ENCODE data around the gene ZC3H10.
A peak's percentile ranks its signal among the peaks of the same experiment; 100 is the strongest.

The ZC3H10 gene

DNA sequence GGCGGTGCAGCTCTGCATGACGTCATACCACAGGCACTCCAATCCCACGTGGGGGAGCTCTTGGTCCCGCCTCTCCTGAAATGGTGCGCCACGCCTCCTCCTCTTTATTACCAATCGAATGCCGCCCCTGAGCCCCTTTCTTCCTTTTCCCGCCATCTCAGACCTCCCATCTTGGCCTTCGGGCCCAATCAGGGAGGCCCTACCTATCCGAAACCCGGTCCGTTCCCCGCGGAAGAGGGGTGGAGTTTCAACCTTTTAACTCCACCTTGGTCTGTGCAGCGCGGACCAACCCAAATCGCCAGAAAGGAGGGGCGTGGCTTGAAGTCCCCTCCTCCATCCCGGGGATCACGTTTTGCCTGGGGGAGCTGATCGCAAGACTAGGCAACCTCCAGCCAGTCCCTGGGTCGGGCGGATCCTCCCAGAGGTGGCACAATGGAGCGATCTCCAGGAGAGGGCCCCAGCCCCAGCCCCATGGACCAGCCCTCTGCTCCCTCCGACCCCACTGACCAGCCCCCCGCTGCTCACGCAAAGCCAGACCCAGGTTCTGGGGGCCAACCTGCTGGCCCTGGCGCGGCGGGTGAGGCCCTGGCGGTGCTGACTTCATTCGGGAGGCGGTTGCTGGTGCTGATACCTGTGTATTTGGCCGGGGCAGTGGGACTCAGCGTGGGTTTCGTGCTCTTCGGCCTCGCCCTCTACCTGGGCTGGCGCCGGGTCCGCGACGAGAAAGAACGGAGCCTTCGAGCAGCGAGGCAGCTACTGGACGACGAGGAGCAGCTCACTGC lies 10.0 kb downstream of the ZC3H10 start, which contains the start of gene ESYT1:
Gene ESYT1 (plus strand): TSS at position 380 of the 782 bp plus-strand sequence. CDS start 53 bp downstream, at position 433.
- DNase-seq (ENCODE audit: low read depth in 2 of 2) = peak; percentile 95 to 99

DNA sequence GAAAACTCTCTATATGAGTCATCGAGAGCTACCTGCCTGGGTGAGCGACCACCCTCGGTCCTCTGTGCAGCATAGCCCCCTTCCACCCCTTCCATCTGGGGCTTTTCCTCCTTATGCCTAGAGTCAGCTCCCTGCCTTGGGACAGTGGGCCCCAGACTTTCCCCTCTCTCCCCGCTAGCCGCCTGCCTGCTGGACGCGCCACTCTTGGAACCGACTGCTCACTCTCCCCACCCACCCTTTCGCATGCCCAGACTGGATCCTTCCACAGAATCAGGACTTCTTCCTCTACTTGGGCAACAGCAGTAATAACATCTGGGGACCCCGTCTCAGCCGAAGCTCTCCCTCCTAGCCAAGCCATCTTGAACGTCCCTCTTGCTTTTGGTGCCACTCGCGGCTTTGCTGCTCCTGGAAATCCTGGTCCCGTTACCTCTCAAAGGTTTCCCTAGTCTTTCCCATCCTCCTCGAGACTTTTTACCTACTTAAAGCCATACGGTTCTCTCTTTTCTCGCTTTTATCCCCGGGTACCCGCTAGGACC lies 10.7 kb downstream of the ZC3H10 start:
- no peak for DNase-seq (ENCODE audit: low read depth in 2 of 2)

DNA sequence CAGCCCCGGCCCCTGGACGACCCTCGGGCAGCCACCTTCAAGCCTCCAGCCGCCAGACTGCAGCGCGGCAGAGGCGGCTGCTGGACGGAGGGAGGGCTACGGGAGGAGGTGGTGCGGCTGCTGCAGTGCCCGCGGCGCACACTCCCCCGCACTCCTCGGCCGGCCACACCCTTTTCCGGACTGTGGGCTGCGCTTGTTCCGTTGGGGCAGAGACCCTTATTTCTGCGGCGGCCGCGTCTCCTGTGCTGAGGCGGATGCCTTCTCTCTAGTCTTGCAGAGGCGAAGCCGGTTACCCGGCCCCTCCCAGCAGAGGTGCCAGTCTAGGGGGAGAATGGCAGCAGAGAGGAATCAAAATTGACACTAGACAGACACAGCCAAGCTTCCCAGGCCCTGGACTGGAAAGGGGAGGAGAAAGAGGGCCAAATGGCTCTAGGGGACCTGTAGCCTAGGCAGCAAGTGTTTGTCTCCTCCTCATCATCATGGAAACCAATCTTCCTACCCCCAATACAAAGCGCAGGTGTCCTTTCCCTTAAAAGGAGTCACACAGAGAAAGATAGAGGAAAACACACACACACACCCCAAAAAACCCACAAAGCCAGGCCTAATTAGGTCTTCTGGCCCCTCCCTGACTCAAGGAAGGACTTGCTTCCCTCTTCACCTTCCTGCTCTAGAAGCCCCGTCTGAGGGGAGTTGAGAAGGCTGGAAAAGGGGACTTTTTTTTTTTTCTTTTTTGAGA lies 11.3 kb downstream of the ZC3H10 start:
- peak; percentile 31 to 56 for DNase-seq (ENCODE audit: low read depth in 2 of 2)

DNA sequence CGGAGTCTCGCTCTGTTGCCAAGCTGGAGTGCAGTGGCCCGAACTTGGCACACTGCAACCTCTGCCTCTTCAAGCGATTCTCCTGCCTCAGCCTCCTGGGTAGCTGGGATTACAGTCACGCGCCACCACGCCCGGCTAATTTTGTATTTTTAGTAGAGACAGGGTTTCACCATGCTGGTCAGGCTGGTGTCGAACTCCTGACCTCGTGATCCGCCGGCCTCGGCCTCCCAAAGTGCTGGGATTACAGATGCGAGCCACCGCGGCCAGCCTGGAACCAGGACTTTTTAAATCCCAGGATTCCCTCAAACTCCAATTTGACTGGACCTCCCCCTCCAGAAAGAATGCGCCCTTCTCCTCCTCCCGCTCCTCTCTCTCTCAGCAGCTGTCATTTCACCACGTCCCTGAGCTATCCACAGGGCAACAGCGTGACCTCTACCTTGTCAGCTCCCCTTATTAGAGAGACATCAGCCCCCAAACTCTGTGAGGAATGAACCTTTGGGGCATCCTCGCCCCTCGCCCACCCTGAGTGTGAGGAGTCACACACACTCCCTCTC lies 12.0 kb downstream of the ZC3H10 start:
- no peak for DNase-seq (ENCODE audit: low read depth in 2 of 2)

DNA sequence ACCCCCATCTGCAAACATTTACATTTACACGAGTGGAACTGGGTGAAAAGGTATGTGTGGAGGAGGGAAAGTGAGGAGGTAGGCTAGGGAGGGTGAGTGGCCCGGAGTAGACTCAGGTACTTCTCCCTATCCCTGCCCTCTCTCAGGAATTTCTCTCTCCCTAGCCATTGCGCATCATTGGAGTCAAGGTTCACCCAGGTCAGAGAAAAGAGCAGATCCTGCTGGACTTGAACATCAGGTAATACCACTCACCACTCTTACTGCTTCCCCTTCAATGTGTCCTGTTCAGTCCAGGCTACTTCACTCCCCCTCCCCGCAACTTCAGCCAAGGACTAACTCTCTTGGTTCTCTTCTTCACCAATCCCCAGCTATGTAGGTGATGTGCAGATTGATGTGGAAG lies 12.8 kb downstream of the ZC3H10 start:
- DNase-seq (ENCODE audit: low read depth in 2 of 2) = no peak

DNA sequence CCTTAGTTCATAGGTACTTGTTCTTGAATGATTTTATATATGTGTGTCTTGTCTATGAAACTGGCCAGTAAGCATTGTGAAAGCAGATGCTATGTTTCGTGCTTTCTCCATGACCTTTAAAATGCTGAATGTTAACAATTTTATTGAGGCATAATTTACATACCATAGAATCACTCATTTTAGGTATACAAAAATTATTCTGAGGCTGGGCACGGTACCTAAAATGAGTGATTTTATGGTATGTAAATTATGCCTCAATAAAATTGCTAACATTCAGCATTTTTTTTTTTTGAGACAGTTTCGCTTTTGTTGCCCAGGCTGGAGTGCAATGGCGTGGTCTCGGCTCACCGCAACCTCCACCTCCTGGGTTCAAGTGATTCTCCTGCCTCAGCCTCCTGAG lies 16.8 kb downstream of the ZC3H10 start:
- DNase-seq (ENCODE audit: low read depth in 2 of 2) = no peak

DNA sequence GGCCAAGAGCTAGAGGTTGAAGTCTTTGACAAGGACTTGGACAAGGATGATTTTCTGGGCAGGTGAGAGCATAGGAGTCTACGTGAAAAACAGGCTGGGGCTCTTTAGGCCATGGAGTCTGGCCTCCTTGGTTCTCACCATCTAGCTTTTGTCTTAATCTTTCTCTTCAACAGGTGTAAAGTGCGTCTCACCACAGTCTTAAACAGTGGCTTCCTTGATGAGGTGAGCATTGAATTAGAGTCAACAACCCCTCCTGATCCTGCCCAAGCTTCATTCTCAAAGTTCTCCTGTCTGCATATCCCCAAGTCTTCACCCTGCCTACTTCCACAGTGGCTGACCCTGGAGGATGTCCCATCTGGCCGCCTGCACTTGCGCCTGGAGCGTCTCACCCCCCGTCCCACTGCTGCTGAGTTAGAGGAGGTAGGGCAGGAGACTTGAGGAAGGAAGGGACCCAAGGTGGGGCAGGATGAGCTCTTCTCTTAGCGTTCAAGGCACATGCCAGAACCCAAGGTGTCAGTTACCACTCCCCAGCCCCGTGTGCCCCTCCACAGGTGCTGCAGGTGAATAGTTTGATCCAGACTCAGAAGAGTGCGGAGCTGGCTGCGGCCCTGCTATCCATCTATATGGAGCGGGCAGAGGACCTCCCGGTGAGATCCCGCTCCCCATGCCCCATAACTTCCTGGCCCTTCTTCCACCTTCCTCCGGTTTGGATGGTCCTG lies 19.9 kb downstream of the ZC3H10 start:
- DNase-seq (ENCODE audit: low read depth in 2 of 2) = no peak

DNA sequence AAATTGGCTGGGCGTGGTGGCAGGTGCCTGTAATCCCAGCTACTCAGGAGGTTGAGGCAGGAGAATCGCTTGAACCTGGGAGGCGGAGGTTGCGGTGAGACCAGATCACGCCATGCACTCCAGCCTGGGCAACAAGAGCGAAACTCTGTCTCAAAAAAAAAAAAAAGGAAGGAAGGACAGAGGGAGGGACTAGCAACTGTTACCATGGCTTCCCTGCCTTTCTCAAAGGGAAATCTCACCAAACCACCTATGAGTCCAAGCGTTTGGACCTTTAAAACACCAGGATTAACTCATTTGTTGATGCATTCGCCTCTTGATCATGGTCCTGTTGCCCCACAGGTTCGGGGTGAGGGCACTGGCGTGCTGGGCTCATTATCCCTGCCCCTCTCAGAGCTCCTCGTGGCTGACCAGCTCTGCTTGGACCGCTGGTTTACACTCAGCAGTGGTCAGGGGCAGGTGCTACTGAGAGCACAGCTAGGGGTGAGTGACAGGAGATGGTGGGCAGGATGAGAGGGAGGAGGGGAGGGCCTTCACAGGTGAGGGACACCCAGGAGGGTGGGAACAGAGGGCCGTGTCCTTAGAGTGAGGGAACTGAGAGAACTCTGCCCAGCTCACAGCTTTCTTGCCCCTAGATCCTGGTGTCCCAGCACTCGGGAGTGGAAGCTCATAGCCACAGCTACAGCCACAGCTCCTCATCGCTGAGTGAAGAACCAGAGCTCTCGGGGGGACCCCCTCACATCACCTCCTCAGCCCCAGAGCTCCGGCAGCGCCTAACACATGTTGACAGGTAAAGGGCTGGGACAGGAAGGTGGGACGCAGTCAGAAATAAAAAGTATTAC lies 24.1 kb downstream of the ZC3H10 start:
- DNase-seq (ENCODE audit: low read depth in 2 of 2) = no peak

DNA sequence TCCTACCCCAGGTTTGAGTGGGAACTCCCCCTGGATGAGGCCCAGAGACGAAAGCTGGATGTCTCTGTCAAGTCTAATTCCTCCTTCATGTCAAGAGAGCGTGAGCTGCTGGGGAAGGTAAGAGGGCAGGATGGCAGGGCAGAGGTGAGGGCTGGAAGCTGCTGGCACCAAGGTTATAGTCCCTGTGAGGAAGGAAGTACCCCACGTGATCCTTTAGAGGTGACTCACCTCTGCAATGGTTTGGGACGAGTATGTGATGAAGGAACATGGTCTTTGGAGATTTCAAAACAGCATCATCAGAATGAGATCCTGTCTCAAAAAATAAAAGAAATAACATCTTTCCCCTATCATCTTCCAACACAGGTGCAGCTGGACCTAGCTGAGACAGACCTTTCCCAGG lies 25.2 kb downstream of the ZC3H10 start:
- no peak for DNase-seq (ENCODE audit: low read depth in 2 of 2)

DNA sequence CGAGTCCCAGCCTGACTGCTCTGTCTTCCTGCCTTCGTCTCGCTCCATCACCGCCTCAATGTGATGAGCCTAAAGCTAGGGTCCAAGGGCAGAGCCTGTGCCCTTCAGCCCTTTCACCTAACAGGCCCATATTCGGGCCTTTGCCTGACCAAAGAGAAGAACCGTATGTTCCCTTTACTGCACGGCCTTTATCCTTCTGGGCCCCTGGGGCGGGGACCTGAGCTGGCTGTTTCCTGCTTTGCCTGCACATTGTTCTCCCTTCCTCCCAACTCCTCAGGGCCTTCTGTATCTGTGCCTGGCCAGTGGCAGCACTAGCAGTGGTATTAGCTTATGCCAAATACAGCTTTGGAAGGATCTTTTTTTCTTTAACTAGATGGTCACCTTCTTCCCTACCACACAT lies 25.8 kb downstream of the ZC3H10 start:
- no peak for DNase-seq (ENCODE audit: low read depth in 2 of 2)

DNA sequence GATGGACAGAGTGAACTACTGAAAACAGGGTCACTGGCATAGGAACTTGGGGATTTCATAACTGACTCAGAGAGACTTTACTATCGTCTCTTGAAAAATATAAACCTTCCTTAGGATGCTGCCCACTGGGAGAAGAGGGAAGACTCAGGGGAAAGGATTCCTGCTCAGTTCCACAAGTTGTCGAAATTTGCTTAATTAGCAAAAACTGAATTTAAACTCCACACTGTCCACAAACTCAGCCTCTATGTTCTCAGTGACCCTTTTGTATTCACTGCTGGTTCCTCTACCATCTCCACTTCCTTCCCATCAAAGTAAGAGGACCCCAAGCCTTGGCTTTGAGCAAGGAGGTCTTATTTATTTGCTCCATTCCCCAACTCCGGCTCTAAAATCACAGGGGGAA lies 27.2 kb downstream of the ZC3H10 start:
- DNase-seq (ENCODE audit: low read depth in 2 of 2) = no peak

DNA sequence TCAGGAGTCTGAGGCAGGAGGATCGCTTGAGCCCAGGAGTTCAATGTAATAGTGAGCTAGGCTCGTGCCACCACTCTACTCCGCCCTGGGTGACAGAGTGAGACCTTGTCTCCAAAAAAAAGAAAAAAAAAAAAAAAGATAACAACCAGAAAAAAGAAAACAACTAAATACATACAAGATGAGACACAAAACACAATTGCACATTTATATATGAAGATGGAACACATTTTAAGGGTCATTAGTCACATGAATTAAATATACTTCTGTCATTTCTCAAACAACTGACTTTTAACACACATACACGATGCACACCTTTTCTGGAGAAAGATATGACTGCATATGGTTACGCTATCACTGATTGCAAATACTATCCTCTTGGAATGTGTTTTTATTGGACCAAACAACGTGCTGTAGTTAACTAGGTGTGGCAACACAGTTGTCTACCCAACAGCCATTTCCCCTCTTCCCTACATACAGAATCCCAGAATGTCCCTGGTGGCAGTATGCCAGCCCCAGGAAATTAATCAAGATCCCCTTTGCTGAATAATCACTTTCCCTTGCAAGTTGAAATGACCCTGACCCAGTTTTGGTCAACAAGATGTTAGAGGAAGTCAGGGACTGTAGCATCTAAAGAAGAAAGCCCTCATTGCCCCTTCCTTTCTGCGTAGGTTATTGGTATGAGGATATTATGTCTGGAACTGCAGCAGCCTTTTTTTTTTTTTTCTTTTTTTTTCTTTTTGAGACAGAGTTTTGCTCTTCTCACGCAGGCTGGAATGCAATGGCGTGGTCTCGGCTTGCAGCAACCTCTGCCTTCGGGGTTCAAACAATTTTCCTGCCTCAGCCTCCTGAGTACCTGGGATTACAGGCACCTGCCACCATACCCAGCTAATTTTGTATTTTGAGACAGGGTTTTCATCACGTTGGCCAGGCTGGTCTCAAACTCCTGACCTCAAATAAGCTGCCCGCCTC lies 28.7 kb downstream of the ZC3H10 start:
- no peak for DNase-seq (ENCODE audit: low read depth in 2 of 2)

DNA sequence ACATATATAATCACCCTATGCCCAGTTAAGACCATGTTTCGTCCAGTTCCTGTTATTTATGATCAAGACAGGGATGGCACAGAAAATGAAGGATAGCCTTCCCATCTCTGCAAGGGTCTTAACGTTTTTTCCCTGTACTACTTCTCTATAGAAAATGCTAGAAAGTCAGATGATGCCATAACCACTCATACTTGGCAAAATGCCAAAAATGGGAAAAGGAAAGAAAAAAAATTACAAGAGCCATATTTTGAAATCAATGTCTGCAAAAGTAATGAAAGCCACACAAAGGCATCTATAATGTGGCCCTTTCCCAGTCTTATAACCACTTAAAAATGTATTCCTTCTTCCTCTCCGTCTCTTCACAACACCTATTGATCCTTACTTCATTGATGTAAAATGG lies 32.5 kb downstream of the ZC3H10 start:
- DNase-seq (ENCODE audit: low read depth in 2 of 2) = no peak

DNA sequence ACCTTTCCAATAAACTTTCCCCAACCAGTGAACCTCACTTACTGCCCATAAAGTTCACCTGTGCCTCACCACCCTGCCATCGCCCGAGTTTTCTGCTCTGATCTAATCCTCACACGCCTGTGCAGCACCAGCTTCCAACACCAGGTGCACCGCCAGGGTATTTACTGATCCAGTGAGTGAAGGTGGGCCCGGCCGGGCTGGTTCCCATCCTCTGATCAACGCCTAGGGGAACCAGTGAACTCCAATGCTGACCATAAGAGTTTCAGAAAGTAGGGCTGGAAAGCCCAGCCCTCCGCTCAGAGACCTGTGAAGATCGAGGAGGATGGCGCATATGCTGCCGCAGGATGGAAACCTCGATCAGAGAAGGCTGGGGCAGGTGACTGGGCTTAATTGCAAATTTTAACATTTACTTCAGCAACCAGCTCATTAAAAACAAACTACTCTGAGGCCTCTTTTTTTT lies 33.6 kb downstream of the ZC3H10 start:
- DNase-seq (ENCODE audit: low read depth in 2 of 2) = peak; percentile 57 to 68

DNA sequence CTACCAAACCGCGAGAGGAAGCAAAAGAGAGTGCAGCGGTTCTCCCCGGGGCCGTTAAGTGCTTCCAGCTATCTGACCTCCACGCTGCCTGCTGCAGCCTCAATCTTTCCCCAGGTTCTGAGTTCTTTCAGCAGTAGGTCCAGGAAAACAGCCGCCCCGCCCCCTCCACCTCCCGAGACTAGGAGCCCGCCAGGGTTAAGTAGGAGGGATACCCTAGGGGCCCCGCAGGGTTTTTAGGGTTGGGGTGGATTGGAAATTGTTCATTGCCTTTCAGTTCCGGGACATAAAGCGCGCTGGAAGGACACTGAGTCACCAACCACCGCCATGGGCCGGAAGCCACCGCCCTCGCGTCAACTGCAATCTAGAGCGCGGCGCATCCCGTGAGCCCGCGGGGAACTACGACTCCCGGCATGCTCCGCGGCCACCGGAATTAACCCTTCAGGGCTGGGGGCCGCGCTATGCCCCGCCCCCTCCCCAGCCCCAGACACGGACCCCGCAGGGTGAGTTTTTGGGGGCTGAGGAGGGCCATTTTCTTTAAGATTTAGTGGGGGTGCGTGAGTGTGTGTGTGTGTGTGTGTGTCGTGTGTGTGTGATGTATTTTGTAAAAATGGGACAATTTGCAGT lies 34.2 kb downstream of the ZC3H10 start, which contains the start of gene MYL6B:
Gene MYL6B (plus strand): TSS at position 456 of the 624 bp plus-strand sequence. CDS start 1,332 bp downstream, outside the sequence.
- peak; percentile 92 to 94 for DNase-seq (ENCODE audit: low read depth in 2 of 2)

DNA sequence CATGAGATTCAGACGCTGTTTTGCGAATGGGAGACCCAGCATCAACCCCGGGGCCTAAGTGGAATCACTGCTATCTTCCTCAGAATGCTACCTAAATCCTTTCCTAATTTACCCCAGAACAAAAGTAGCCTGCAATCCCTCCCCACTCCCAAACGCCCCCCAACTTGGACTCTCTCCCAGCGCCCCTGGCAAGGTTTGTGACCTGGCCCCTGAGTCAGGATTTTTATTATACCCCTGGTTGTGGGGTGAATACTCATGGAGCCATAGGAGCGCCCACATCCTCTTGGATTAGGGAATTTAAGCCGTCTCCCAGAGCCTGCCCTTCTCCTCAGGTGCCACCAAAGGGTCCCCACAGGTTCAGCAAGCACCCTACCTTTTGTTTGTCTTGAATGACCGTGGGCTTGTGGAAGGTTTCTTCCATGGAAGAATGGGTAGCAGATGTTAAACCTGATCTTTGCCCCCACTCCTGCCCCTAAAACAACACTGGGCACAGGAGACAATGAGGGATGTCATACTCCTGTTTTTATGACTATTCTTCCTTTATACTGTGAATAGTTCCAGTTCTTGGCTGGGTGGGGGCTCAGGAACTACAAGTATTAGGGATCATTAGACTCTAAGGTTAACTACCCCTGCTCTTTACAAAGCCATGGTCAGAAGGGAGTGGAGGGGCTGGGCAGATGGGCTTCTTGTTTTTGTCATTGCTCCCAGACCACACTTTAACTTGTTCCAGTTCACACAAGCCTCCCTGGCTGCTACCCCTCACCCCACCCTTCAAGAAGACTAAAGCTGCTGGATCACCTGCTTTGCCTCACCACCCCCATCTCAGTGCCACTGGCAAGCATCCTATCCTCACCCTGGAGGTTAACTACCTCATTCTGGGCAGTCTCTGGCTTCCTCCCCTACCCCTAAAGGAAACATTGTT lies 35.0 kb downstream of the ZC3H10 start:
- DNase-seq (ENCODE audit: low read depth in 2 of 2) = no peak

DNA sequence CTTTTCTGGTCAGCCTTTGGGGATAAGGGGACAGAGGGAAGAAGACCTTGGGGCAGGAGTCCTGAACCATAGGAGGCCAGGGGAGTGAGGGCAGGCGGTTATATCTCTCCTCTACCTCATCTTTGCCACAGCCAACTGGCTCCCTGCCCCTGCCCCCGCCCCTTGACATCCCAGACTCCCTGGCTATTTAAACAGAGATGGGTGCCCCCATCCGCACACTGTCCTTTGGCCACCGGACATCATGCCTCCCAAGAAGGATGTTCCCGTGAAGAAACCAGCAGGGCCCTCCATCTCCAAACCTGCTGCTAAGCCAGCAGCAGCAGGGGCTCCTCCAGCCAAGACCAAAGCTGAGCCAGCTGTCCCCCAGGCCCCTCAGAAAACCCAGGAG lies 35.6 kb downstream of the ZC3H10 start:
- no peak for DNase-seq (ENCODE audit: low read depth in 2 of 2)

DNA sequence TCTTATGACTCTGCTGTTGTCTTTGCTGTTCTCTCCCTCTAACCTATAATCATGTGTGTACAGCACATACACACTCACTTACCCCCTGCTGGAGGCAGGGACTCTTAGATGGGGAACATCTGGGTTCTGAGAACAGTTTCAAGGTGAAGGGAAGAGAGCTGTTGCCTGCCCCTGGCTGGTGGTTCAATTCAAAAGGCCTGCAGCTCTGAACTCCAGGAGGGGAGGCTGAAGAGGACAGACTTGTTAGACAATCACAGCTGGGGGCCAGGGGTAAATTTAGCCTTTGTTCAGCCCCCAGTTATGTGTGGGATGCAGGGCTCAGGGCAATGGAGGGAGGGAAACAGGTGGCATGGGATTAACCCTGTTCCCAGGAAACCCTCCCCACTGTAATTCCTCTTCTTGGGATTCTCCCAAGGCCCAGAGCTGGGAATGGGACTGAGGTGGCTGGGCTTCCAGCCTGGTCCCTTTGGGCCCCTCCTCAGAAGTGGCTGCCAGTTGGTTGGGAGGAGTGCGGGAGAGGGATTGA lies 36.2 kb downstream of the ZC3H10 start:
- no peak for DNase-seq (ENCODE audit: low read depth in 2 of 2)

Data from stimulated activated CD4-positive, alpha-beta T cell treated with anti-CD3 and anti-CD28 coated beads, Interleukin-15, amount 100 ng/mL, for 48 hours (primary cell).